Prostate gland (tissue), 2 donors: Measurements from ENCODE around the gene FAM168A. TPM values are rescaled to one million over a fixed set of nuclear protein-coding genes. Genes with fewer than 3 reads are reported as not detected.

Source experiments
- DNase-seq: peaks from one replicate; pipeline ENCODE4 v3.0.0-alpha.2; 2019; ENCODE audit warnings: low spot score
- H3K27ac ChIP-seq, 2 donors: fragments of 200-600 bp; sonication (generic); 2 replicates each; pipeline ENCODE4 v1.5.1; 2017 to 2019
- H3K27me3 ChIP-seq: fragments of 200-600 bp; sonication (generic); replicated peaks from 2 replicates; pipeline ENCODE4 v1.5.1; 2019; ENCODE audit not compliant: insufficient read depth
- H3K36me3 ChIP-seq, 2 donors: fragments of 200-600 bp; sonication (generic); 1 replicate in 1 of 2; 2 replicates in 1 of 2; pipeline versions ENCODE4 v1.5.1 to v1.8.1; 2017 to 2019
- H3K4me1 ChIP-seq: fragments of 200-600 bp; sonication (generic); replicated peaks from 2 replicates; pipeline ENCODE4 v1.5.1; 2019
- H3K4me3 ChIP-seq, 2 donors: fragments of 200-600 bp; sonication (generic); 2 replicates each; pipeline ENCODE4 v1.5.1; 2017 to 2019
- H3K9me3 ChIP-seq: fragments of 200-600 bp; sonication (generic); 2 replicates; pipeline ENCODE4 v1.5.1; 2017
- POLR2A ChIP-seq: fragments of 450-650 bp; IDR thresholded peaks from one replicate; pipeline ENCODE4 v1.6.1; 2016; ENCODE audit warnings: antibody characterized with exemption, mild to moderate bottlenecking
- POLR2AphosphoS5 ChIP-seq: sonication (generic); formaldehyde crosslinking; IDR thresholded peaks from one replicate; pipeline ENCODE4 v1.6.1; 2017; ENCODE audit warnings: antibody characterized with exemption
- WGBS: methylation state at CpG from one replicate; pipeline ENCODE4 v1.1.5; 2018; 5-methylcytosine and 5-hydroxymethylcytosine counted together
- intact Hi-C: fragments of 100-400 bp; cut with DNase I; formaldehyde crosslinking; loops from one replicate; pipeline ENCODE4 v1.14.2; 2022
- total RNA-seq, 2 donors: library from RNA; depleted of rRNA; stranded (reverse); fragments of >200 nt; gene quantifications; one replicate each; pipeline ENCODE4 v1.1.0, GENCODE V29; 2016
- TF ChIP-seq, protein P1 (sequence below), 4 experiments: fragments of 200-600 bp in 2 of 4; fragments of 450-650 bp in 2 of 4; sonication (generic) in 2 of 4; IDR thresholded peaks; 1 replicate in 3 of 4; 2 replicates in 1 of 4; pipeline ENCODE4 v1.5.1; 2016 to 2019; ENCODE audit warnings: antibody characterized with exemption in 4 of 4, mild to moderate bottlenecking in 2 of 4, moderate library complexity in 2 of 4

The FAM168A gene
- total RNA-seq, 2 donors from 2014 or later = 27.3 to 38.3 TPM

DNA sequence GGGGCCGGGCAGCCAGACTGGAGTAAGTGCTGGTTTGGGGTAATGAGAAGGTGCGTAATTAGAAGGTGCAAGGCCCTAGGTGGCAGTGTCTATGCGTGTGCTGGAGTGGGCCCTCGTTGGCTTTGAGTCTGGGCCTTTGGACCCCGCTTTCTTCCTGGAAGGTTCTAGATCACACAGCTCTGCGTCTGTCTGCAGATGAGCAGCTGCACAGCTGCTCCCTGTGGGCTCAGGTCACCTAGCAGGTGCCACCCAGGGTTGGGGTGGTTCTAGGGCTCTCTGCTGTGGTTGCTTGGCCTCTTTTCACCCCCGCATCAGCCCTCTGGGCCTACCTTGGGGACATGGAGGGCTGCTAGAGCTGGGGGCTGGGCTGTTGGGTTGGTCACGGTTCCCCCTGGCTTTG, 211.4 kb downstream of the FAM168A start:
- H3K4me1 ChIP-seq = no peaks in the 10 kb centered on the region
- H3K36me3 ChIP-seq = no peaks in the 10 kb centered on the region
- no peaks in the 10 kb centered on the region for H3K9me3 ChIP-seq
- no peak overlapping the region for H3K4me3 ChIP-seq
- WGBS = 89% methylated on average over 8 of the region's 8 CpGs
- no peaks in the 10 kb centered on the region for H3K27me3 ChIP-seq
- H3K27ac ChIP-seq = no peak overlapping the region
- TF ChIP-seq POLR2A (no peak), POLR2AphosphoS5 (no peak)
- TF ChIP-seq, protein P1, sequence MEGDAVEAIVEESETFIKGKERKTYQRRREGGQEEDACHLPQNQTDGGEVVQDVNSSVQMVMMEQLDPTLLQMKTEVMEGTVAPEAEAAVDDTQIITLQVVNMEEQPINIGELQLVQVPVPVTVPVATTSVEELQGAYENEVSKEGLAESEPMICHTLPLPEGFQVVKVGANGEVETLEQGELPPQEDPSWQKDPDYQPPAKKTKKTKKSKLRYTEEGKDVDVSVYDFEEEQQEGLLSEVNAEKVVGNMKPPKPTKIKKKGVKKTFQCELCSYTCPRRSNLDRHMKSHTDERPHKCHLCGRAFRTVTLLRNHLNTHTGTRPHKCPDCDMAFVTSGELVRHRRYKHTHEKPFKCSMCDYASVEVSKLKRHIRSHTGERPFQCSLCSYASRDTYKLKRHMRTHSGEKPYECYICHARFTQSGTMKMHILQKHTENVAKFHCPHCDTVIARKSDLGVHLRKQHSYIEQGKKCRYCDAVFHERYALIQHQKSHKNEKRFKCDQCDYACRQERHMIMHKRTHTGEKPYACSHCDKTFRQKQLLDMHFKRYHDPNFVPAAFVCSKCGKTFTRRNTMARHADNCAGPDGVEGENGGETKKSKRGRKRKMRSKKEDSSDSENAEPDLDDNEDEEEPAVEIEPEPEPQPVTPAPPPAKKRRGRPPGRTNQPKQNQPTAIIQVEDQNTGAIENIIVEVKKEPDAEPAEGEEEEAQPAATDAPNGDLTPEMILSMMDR (IDR thresholded peaks at IDR 0.05) = no peak
- no peak for DNase-seq
- intact Hi-C loops = no loop called here

DNA sequence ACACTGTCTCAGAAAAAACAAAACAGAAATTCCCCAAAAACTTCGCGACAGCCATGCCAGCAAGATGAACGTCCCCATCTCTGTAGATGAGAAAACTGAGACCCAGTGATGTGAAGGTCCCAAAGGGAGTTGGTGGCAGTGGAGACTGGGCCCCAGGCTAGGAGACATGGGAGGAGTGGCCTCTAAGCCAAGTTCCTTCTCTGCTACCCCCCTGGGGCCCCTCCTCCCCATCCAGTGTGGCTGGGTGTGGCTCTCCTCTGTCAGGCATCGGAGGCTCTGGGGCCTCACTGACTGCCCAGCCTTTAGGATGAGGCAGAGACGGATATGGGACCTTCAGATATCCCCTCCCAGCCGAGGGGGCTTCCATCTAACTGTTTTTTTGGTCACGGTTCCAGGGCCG, 211.9 kb downstream of the FAM168A start:
- intact Hi-C loops = no loop called here
- TF ChIP-seq POLR2AphosphoS5 (no peak), POLR2A (no peak)
- TF ChIP-seq, protein P1 (IDR thresholded peaks at IDR 0.05) = no peak
- 85% methylated on average over 8 of the region's 8 CpGs for WGBS
- H3K27me3 ChIP-seq = no peaks in the 10 kb centered on the region
- H3K9me3 ChIP-seq = no peaks in the 10 kb centered on the region
- H3K27ac ChIP-seq = no peak overlapping the region
- H3K4me1 ChIP-seq = no peaks in the 10 kb centered on the region
- no peak for DNase-seq
- no peak overlapping the region for H3K4me3 ChIP-seq
- no peaks in the 10 kb centered on the region for H3K36me3 ChIP-seq

DNA sequence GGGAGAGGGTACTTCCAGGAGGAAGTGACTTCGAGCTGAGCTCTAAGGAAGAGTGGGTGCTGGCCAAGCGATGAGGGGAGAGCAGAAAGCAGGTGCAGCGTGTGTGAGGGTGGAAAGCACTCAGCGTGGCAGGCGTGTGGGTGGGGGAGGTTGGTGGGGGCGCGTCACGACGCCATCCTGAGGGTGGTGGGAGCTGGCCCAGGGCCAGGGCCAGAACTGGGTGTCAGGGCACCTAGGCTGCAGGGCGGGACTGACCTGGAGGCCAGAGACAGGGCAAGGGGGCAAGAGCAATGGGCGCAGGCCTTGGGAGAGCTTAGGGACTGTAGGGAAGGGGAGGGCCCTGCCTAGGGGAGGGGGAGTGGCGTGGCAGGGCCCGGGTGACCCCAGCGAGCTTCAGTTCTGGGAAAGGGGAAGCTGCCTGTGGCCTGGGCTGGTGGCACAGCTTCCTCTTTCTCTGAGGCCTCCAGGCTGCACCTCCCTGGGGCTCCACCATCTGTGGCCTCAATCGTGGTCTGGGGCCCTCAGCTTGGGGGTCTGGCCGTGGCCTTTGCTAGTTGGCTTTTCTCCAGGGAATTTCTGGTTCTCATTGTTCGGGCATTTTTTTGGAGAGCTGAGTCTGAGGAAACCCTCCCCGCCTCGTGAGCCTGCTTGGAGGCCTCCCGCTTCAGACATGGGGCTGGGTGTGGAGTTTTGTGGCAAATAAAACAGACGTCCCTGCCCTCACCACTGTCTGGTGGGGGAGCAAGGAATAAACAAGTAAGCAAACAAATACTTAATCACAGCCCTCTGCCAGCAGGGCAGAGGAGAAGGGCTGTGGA, 212.8 kb downstream of the FAM168A start:
- no peak overlapping the region for H3K4me3 ChIP-seq
- 54% methylated on average over 21 of the region's 21 CpGs for WGBS
- no peak for TF ChIP-seq POLR2A
- H3K4me1 ChIP-seq = no peaks in the 10 kb centered on the region
- H3K27ac ChIP-seq = no peak overlapping the region
- no peaks in the 10 kb centered on the region for H3K9me3 ChIP-seq
- no peak for DNase-seq
- H3K36me3 ChIP-seq = no peaks in the 10 kb centered on the region
- intact Hi-C loops = no loop called here
- H3K27me3 ChIP-seq = no peaks in the 10 kb centered on the region

DNA sequence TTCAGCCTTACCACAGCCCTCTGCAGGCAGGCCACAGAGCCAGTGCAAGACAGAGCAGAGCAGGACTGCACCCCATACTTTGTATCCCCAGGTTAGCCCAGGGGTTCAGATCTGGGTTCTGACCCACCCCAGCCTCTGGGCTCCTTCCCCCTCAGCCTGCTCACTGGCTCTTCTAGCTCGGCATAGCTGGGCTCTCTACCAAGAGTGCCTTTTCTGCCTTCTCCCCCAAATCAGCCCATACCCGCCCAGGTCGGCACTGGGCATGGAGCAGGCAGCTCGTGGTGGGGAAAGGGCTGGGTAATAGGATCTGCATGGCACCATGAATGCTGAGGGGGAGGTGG, 213.4 kb downstream of the FAM168A start:
- no peak overlapping the region for H3K27ac ChIP-seq
- WGBS = 73% methylated on average over 4 of the region's 4 CpGs
- no peaks in the 10 kb centered on the region for H3K36me3 ChIP-seq
- TF ChIP-seq, protein P1 (IDR thresholded peaks at IDR 0.05) = no peak
- TF ChIP-seq POLR2AphosphoS5 = no peak
- no peak for TF ChIP-seq POLR2A
- peaks cover under 1% of the 10 kb centered on the region for H3K4me1 ChIP-seq
- no peak for DNase-seq
- H3K4me3 ChIP-seq = no peak overlapping the region
- intact Hi-C loops = no loop called here
- H3K9me3 ChIP-seq = no peaks in the 10 kb centered on the region
- H3K27me3 ChIP-seq = no peaks in the 10 kb centered on the region

DNA sequence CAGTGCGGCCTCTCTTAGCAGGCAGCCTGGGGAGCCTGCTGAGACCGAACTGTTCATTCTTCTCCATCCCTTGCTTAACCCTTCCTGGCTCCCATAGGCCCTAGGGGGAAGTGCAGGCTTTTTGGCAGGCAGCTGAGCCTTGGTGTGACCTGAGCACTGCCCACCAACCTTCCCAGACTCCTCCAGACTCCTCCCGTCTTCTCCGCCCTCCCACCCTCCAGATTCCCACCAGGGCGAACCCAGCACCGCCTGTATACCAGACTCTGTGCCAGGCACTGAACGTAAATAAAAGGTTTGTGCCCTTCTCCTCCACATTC, 213.8 kb downstream of the FAM168A start:
- Histone ChIP-seq H3K4me3 (no peak overlapping the region), H3K4me1 (peaks cover 5% of the 10 kb centered on the region), H3K27ac (no peak overlapping the region), H3K27me3 (no peaks in the 10 kb centered on the region), H3K9me3 (no peaks in the 10 kb centered on the region), H3K36me3 (no peaks in the 10 kb centered on the region)
- TF ChIP-seq POLR2AphosphoS5 (no peak), POLR2A (no peak)
- TF ChIP-seq, protein P1 (IDR thresholded peaks at IDR 0.05) = no peak
- no peak for DNase-seq
- WGBS = 98% methylated on average over 7 of the region's 7 CpGs
- intact Hi-C loops = no loop called here
